GM21717 (cell line): ENCODE measurements around the gene MGARP.
"Not testable (repeated sequence)": the region's sequence is repeated elsewhere in the genome, so short reads cannot be mapped to it uniquely, and the experiment has no call there.

Experiments used
- ATAC-seq: cut with Tn5 transposase; IDR thresholded peaks from one replicate; pipeline ENCODE4 v1.9.1; 2021; ENCODE audit warnings: mild to moderate bottlenecking, moderate library complexity; ENCODE audit not compliant: unreplicated experiment

The MGARP gene

GRCh38 chr4:139295942-139296299, 15.9 kb upstream of the MGARP start:
- ATAC-seq = no peak

GRCh38 chr4:139295206-139295941, 15.3 kb upstream of the MGARP start:
- peak; percentile 93 for ATAC-seq

- no peak for ATAC-seq
These were observed 6.2 kb upstream of the MGARP start for GRCh38 chr4:139286186-139286698.

GRCh38 chr4:139282721-139283075, 2.7 kb upstream of the MGARP start:
- ATAC-seq = no peak

GRCh38 chr4:139282065-139282720, 2.2 kb upstream of the MGARP start:
- ATAC-seq = no peak

- ATAC-seq = no peak
These were observed 889 bp downstream of the MGARP start for GRCh38 chr4:139278912-139279759.

- ATAC-seq = no peak
These were observed 1.5 kb downstream of the MGARP start for GRCh38 chr4:139278485-139278884.

GRCh38 chr4:139275281-139275735, 4.7 kb downstream of the MGARP start:
- no peak for ATAC-seq

GRCh38 chr4:139274790-139275189, 5.2 kb downstream of the MGARP start:
- no peak for ATAC-seq

- ATAC-seq = no peak
These were observed 6.2 kb downstream of the MGARP start for GRCh38 chr4:139273835-139274234.

GRCh38 chr4:139267301-139267700, 12.7 kb downstream of the MGARP start:
- ATAC-seq = no peak

- ATAC-seq = peak; percentile 98
These were observed 13.3 kb downstream of the MGARP start for GRCh38 chr4:139266583-139267257.

- no peak for ATAC-seq
These were observed 13.8 kb downstream of the MGARP start for GRCh38 chr4:139266208-139266582.

- no peak for ATAC-seq
These were observed 14.4 kb downstream of the MGARP start for GRCh38 chr4:139265654-139266053.

GRCh38 chr4:139256349-139256748, 23.7 kb downstream of the MGARP start:
- no peak for ATAC-seq

- ATAC-seq = not testable (repeated sequence)
These were observed 24.4 kb downstream of the MGARP start for GRCh38 chr4:139255581-139255980.

- ATAC-seq = no peak
These were observed 26.3 kb downstream of the MGARP start for GRCh38 chr4:139253713-139254112.

GRCh38 chr4:139253046-139253445, 27.0 kb downstream of the MGARP start:
- ATAC-seq = no peak

- ATAC-seq = no peak
These were observed 32.3 kb downstream of the MGARP start for GRCh38 chr4:139247700-139248238.

GRCh38 chr4:139247241-139247640, 32.8 kb downstream of the MGARP start:
- no peak for ATAC-seq

- ATAC-seq = no peak
These were observed 33.9 kb downstream of the MGARP start for GRCh38 chr4:139246166-139246565.
